Chondrocyte (in vitro differentiated cells): Measurements from ENCODE around the gene BMPER. TPM values are rescaled to one million over a fixed set of nuclear protein-coding genes. Genes with fewer than 3 reads are reported as not detected.

Experiments used
- DNase-seq: peaks from one replicate; pipeline ENCODE4 v3.0.0; 2021; ENCODE audit warnings: mixed read lengths, low spot score
- H3K27ac Mint-ChIP-seq: one replicate; pipeline ENCODE4 v1.8.0; 2021; ENCODE audit warnings: mild to moderate bottlenecking, moderate library complexity, mixed read lengths; ENCODE audit not compliant: unreplicated experiment
- H3K27me3 Mint-ChIP-seq: 2 replicates; pipeline ENCODE4 v1.8.0; 2021; ENCODE audit warnings: low read depth, mixed read lengths
- H3K36me3 Mint-ChIP-seq: 2 replicates; pipeline ENCODE4 v1.8.0; 2021; ENCODE audit warnings: low read depth, mixed read lengths
- H3K4me1 Mint-ChIP-seq: 2 replicates; pipeline ENCODE4 v1.8.0; 2021; ENCODE audit warnings: low read depth, mild to moderate bottlenecking, mixed read lengths
- H3K4me3 Mint-ChIP-seq: one replicate; pipeline ENCODE4 v1.8.0; 2021; ENCODE audit warnings: mild to moderate bottlenecking, moderate library complexity, mixed read lengths; ENCODE audit not compliant: unreplicated experiment
- H3K9me3 Mint-ChIP-seq: 2 replicates; pipeline ENCODE4 v1.8.0; 2021; ENCODE audit warnings: low read depth, mixed read lengths
- CTCF ChIP-seq: fragments of 200-600 bp; sonication (generic); IDR thresholded peaks from 2 replicates; pipeline ENCODE4 v1.5.0; 2021; ENCODE audit warnings: antibody characterized with exemption, mild to moderate bottlenecking, moderate library complexity
- total RNA-seq: library from RNA; stranded (reverse); gene quantifications from 3 replicates; pipeline ENCODE4 v1.2.1, GENCODE V29; 2021

BMPER gene
- total RNA-seq, 1 donor from 2014 or later = 0.30 TPM

- no peaks in the 10 kb centered on the region for H3K9me3 Mint-ChIP-seq
- DNase-seq = no peak
- H3K4me1 Mint-ChIP-seq = peaks cover 30% of the 10 kb centered on the region
- no peaks in the 10 kb centered on the region for H3K36me3 Mint-ChIP-seq
- H3K27me3 Mint-ChIP-seq = no peaks in the 10 kb centered on the region
- no peak overlapping the region for H3K4me3 Mint-ChIP-seq
- TF ChIP-seq CTCF = no peak
- no peak overlapping the region for H3K27ac Mint-ChIP-seq
These were observed 74.0 kb downstream of the BMPER start for GRCh38 chr7:33979300-33979806.

- Mint-ChIP-seq H3K27ac (peak overlapping the region; percentile 4), H3K27me3 (no peaks in the 10 kb centered on the region), H3K4me1 (peaks cover 30% of the 10 kb centered on the region), H3K36me3 (no peaks in the 10 kb centered on the region), H3K9me3 (no peaks in the 10 kb centered on the region), H3K4me3 (no peak overlapping the region)
- no peak for DNase-seq
- no peak for TF ChIP-seq CTCF
These were observed 74.5 kb downstream of the BMPER start for GRCh38 chr7:33979807-33980355.

GRCh38 chr7:33981226-33981625 is 75.9 kb downstream of the BMPER start:
- DNase-seq = no peak
- Mint-ChIP-seq H3K27ac (peak overlapping the region; percentile 55), H3K4me3 (no peak overlapping the region), H3K36me3 (no peaks in the 10 kb centered on the region), H3K27me3 (no peaks in the 10 kb centered on the region), H3K9me3 (no peaks in the 10 kb centered on the region), H3K4me1 (peaks cover 30% of the 10 kb centered on the region)
- no peak for TF ChIP-seq CTCF

GRCh38 chr7:33981671-33982424 is 76.5 kb downstream of the BMPER start:
- Mint-ChIP-seq H3K4me3 (no peak overlapping the region), H3K4me1 (peaks cover 33% of the 10 kb centered on the region), H3K27me3 (no peaks in the 10 kb centered on the region), H3K9me3 (no peaks in the 10 kb centered on the region), H3K27ac (peak overlapping the region; percentile 34), H3K36me3 (no peaks in the 10 kb centered on the region)
- no peak for TF ChIP-seq CTCF
- no peak for DNase-seq

GRCh38 chr7:33982425-33982786 is 77.1 kb downstream of the BMPER start:
- TF ChIP-seq CTCF = peak; percentile 60
- no peak for DNase-seq
- Mint-ChIP-seq H3K9me3 (no peaks in the 10 kb centered on the region), H3K27me3 (no peaks in the 10 kb centered on the region), H3K27ac (no peak overlapping the region), H3K4me1 (peaks cover 38% of the 10 kb centered on the region), H3K4me3 (no peak overlapping the region), H3K36me3 (no peaks in the 10 kb centered on the region)
